MM.1S (cell line): ENCODE measurements around the gene PCOLCE2.

Source experiments
- CTCF ChIP-seq: fragments of 300-600 bp; sonication (generic); IDR thresholded peaks from 2 replicates; pipeline ENCODE4 v1.5.1; 2016; ENCODE audit warnings: antibody characterized with exemption, low read length, mixed read lengths
- EZH2phosphoT487 ChIP-seq: fragments of 300-600 bp; sonication (generic); IDR thresholded peaks from 2 replicates; pipeline ENCODE4 v1.6.1; 2018; ENCODE audit warnings: antibody characterized with exemption, low read length

DNA sequence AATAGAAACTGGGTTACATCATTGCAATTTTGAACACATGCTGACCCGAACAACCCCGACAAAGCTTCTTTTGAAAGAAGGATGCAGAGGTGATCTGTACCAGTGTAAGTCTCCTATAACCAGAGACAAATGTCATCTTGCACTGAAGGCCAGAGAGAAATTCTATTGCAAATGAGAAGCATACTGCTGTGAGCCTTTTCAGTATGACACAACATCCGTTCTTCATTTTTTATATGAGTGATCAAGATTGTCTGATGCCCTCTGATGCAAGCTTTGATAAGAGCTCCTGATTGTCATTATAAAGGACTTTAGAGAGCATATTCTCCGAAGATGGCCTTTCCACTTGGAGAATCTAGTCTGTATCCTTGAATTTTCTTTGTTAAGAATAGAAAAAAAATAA is 36.9 kb downstream of the PCOLCE2 start:
- TF ChIP-seq CTCF (no peak), EZH2phosphoT487 (no peak)
